ENCODE results near the gene ANKRD40CL.
A peak's percentile ranks its signal among the peaks of the same experiment; 100 is the strongest.
"Not testable (repeated sequence)": the region's sequence is repeated elsewhere in the genome, so short reads cannot be mapped to it uniquely, and the experiment has no call there.

Gene ANKRD40CL

DNA sequence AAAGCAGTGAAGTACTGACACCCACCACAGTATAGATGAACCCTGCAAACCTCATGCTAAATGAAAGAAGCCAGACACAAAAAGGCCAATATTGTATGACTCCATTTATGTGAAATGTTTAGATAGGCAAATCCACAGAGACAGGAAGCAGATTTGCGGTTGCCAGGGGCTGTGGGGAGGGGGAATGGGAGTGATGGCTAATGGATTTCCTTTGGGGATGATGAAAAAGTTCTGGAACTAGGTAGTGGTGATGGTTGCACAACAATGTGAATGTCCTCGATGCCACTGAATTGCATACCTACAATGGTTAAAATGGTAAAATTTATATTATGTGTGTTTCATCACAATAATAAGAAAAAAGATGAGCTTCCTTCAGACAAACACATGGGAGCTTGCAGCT lies 39.7 kb upstream of the ANKRD40CL start:
- H3K4me3 ChIP-seq (ENCODE audit: low read depth, low read length), result no peak overlapping the region
- no peak for DNase-seq (ENCODE audit: low read depth)
- TF ChIP-seq, protein P1, sequence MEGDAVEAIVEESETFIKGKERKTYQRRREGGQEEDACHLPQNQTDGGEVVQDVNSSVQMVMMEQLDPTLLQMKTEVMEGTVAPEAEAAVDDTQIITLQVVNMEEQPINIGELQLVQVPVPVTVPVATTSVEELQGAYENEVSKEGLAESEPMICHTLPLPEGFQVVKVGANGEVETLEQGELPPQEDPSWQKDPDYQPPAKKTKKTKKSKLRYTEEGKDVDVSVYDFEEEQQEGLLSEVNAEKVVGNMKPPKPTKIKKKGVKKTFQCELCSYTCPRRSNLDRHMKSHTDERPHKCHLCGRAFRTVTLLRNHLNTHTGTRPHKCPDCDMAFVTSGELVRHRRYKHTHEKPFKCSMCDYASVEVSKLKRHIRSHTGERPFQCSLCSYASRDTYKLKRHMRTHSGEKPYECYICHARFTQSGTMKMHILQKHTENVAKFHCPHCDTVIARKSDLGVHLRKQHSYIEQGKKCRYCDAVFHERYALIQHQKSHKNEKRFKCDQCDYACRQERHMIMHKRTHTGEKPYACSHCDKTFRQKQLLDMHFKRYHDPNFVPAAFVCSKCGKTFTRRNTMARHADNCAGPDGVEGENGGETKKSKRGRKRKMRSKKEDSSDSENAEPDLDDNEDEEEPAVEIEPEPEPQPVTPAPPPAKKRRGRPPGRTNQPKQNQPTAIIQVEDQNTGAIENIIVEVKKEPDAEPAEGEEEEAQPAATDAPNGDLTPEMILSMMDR (conservative IDR thresholded peaks at IDR 0.05; ENCODE audit: low read depth, low read length), result no peak

DNA sequence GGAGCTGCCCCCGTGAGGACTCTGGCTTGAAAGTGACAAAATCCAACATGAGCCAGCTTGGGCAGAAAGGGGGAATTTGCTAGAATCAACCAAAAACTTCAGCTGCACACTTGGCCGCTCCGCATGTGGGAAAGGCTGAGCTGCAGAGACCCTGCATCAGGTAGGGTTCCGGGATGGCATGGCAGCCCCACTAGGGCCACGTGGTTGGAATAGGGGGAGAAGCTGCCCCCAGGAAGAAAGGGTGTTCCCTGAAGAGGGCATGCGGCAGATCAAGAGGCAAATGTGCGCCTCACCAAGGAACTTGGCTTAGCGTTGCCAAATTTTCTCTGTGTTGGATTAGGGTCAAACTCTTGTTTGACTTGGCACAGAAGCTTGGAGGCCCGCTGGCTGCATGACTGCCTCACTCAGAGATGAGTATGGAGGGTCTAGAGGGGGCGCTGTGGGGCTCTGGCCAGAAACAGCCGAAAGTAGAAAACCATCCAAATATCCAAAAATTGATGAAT lies 38.9 kb upstream of the ANKRD40CL start:
- TF ChIP-seq, protein P1 (conservative IDR thresholded peaks at IDR 0.05; ENCODE audit: low read depth, low read length), result peak; percentile 63
- H3K4me3 ChIP-seq (ENCODE audit: low read depth, low read length), result no peak overlapping the region
- peak; percentile 73 for DNase-seq (ENCODE audit: low read depth)

DNA sequence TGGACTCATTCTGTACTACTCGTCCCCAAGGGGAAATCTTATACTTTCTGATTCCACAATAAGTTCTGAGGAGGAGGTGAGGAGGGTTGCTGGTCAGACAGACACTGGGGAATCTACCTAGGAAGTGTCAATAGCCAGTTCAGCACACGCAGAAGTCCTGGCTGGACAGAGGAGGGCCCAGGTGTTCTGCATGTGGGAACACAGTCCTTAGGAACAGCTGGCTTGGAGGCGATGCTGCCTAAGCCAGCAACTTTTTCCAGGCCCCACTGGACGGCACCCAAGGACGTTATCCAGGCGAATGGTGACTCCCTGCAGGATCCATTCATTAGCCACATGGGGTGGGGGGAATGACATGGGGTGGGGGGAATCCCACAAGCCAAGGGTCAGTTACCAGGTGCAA lies 38.2 kb upstream of the ANKRD40CL start:
- DNase-seq (ENCODE audit: low read depth), result no peak
- TF ChIP-seq, protein P1 (conservative IDR thresholded peaks at IDR 0.05; ENCODE audit: low read depth, low read length), result no peak
- no peak overlapping the region for H3K4me3 ChIP-seq (ENCODE audit: low read depth, low read length)

DNA sequence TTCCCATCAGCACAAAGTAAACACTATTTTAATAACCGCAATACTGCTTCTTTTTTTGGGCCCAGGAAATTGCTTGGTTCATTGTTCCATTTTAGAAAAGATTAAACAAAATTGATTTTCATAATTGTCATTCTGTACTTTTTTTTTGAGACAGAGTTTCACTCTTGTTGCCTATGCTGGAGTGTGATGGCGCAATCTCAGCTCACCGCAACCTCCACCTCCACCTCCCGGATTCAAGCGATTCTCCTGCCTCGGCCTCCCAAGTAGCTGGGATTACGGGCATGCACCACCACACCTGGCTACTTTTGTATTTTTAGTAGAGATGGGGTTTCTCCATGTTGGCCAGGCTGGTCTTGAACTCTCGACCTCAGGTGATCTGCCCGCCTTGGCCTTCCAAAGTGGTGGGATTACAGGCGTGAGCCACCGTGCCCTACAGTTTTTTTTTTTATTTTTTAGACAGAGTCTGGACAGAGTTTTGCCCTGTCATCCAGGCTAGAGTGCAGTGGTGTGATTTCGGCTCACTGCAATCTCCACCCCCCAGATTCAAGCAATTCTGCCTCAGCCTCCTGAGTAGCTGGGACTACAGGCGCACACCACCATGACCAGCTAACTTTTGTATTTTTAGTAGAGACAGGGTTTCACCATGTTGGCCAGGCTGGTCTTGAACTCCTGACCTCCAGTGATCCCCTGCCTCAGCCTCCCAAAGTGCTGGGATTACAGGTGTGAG lies 37.6 kb upstream of the ANKRD40CL start:
- DNase-seq (ENCODE audit: low read depth); H3K4me3 ChIP-seq (ENCODE audit: low read depth, low read length): not testable (repeated sequence)

DNA sequence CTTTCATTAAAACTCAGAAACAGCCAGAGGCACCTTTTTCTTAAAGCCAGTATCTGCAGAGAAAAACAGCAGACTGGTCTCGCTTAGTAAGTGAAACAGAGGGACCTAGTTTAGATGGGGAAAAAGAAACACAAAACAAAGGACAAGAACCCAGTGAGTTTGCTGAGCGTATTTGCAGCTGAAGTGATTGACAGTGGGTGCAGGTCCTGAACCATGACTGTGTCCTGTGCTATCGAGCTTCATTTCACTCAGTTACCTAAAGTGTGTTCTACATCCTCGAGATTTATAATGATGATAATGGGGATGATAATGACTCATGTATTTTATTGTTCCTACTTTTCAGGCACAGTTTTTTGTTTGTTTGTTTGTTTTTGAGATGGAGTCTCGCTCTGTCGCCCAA lies 36.4 kb upstream of the ANKRD40CL start:
- no peak overlapping the region for H3K4me3 ChIP-seq (ENCODE audit: low read depth, low read length)
- DNase-seq (ENCODE audit: low read depth), result no peak
- TF ChIP-seq, protein P1 (conservative IDR thresholded peaks at IDR 0.05; ENCODE audit: low read depth, low read length), result no peak

DNA sequence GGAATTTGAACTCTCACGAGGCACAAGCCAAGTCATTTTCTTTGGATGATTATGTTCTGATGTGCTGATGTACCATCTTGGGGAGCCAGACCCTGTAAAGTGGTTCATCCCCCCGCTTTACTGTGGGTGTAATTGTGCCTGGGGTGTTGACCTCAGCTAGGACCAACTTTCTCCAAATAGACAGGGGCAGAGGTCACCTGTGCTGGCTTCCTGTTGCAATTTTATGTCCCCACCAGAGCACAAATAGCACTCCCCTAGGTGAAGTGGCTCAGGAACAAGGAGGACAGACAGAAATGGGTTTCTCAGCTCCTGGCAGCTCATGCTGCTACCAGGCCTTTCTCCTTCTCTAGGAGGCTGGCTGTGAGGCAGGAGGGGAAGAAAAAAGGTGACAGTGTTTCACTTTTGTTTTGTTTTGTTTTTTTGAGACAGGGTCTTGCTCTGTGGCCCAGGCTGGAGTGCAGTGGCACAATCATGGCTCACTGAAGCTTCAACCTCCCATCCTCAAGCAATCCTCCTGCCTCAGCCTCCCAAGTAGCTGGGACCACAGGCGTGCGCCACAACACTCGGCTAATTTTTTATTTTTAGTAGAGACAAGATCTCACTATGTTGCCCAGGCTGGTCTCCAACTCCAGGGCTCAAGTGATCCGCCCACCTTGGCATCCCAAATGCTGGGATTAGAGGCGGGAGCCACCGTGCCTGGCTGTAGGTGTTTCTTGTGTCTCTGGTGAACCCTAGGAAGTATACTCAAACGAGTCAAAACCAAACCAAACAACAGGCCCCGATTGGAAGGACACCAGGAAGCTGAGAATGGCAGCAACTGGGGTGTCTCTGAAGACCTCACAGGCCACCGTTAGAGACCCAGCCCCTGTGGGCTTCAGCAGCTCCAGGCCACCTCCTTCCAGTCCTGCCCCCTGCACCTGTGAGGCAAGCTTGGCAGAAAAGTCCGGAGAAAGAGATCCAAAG lies 35.6 kb upstream of the ANKRD40CL start:
- TF ChIP-seq, protein P1 (conservative IDR thresholded peaks at IDR 0.05; ENCODE audit: low read depth, low read length), result no peak
- no peak overlapping the region for H3K4me3 ChIP-seq (ENCODE audit: low read depth, low read length)

DNA sequence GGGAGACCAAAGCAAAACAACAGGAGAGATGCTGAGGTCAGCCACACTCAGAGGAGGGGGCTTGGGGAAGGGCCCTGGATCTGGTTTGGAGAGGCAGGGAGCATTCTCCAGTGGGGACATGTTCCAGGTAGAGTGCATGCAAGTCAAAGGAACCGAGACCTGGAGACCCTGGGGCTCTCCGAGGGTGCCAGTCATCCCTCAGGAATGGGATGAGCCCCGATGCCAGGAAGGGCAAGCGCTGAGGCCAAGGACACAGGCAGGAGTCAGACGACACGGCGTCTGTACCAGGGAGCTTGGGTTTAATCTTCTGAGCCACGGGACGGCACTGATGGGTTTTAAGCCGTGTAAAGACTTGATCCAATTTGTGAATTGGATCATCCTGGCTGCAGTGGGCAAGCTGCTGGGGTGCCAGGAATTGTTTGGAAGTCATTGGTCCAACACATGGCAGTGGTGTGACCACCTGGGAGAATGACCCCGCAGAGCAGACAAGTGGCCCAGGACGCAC lies 32.9 kb upstream of the ANKRD40CL start:
- TF ChIP-seq, protein P1 (conservative IDR thresholded peaks at IDR 0.05; ENCODE audit: low read depth, low read length), result no peak
- no peak overlapping the region for H3K4me3 ChIP-seq (ENCODE audit: low read depth, low read length)
- no peak for DNase-seq (ENCODE audit: low read depth)

More for the DNA sequence above, 35.6 kb upstream of the ANKRD40CL start:
- no peak for DNase-seq (ENCODE audit: low read depth)

Measured in choroid plexus epithelial cell (primary cell).